ENCODE results near the gene ADGRD1. TPM values are rescaled to one million over a fixed set of nuclear protein-coding genes. Genes with fewer than 3 reads are reported as not detected.

The ADGRD1 gene
- total RNA-seq, 1 donor from 2014 or later = 0.08 TPM

- DNase-seq (ENCODE audit: low read depth) = no peak
- TF ChIP-seq CTCF (IDR thresholded peaks at IDR 0.05; ENCODE audit: insufficient read depth, low read length, poor library complexity, severe bottlenecking) = no peak
- H3K4me3 ChIP-seq (ENCODE audit: low read depth, low read length) = no peak overlapping the region
- H3K27me3 ChIP-seq (ENCODE audit: control insufficient read depth, insufficient read depth, low read length) = peaks cover 2% of the 10 kb centered on the region
- H3K36me3 ChIP-seq (ENCODE audit: control insufficient read depth, insufficient read depth, low read length) = no peaks in the 10 kb centered on the region
Measured at GRCh38 chr12:130978785-130979184, 25.1 kb downstream of the ADGRD1 start.

GRCh38 chr12:130981074-130981742 lies 27.5 kb downstream of the ADGRD1 start:
- TF ChIP-seq CTCF (IDR thresholded peaks at IDR 0.05; ENCODE audit: insufficient read depth, low read length, poor library complexity, severe bottlenecking) = no peak
- peaks cover 2% of the 10 kb centered on the region for H3K27me3 ChIP-seq (ENCODE audit: control insufficient read depth, insufficient read depth, low read length)
- H3K36me3 ChIP-seq (ENCODE audit: control insufficient read depth, insufficient read depth, low read length) = no peaks in the 10 kb centered on the region
- no peak for DNase-seq (ENCODE audit: low read depth)
- no peak overlapping the region for H3K4me3 ChIP-seq (ENCODE audit: low read depth, low read length)

GRCh38 chr12:130981911-130982310 lies 28.2 kb downstream of the ADGRD1 start:
- Histone ChIP-seq H3K36me3 (ENCODE audit: control insufficient read depth, insufficient read depth, low read length) (no peaks in the 10 kb centered on the region), H3K27me3 (ENCODE audit: control insufficient read depth, insufficient read depth, low read length) (peaks cover 2% of the 10 kb centered on the region), H3K4me3 (ENCODE audit: low read depth, low read length) (no peak overlapping the region)
- DNase-seq (ENCODE audit: low read depth) = no peak
- TF ChIP-seq CTCF (IDR thresholded peaks at IDR 0.05; ENCODE audit: insufficient read depth, low read length, poor library complexity, severe bottlenecking) = no peak

GRCh38 chr12:130982565-130983225 lies 29.0 kb downstream of the ADGRD1 start:
- TF ChIP-seq CTCF (IDR thresholded peaks at IDR 0.05; ENCODE audit: insufficient read depth, low read length, poor library complexity, severe bottlenecking) = no peak
- Histone ChIP-seq H3K27me3 (ENCODE audit: control insufficient read depth, insufficient read depth, low read length) (peaks cover 2% of the 10 kb centered on the region), H3K4me3 (ENCODE audit: low read depth, low read length) (no peak overlapping the region), H3K36me3 (ENCODE audit: control insufficient read depth, insufficient read depth, low read length) (no peaks in the 10 kb centered on the region)
- DNase-seq (ENCODE audit: low read depth) = no peak

GRCh38 chr12:130983328-130984017 lies 29.8 kb downstream of the ADGRD1 start:
- TF ChIP-seq CTCF (IDR thresholded peaks at IDR 0.05; ENCODE audit: insufficient read depth, low read length, poor library complexity, severe bottlenecking) = no peak

More at GRCh38 chr12:130983328-130984017, 29.8 kb downstream of the ADGRD1 start:
- Histone ChIP-seq H3K27me3 (ENCODE audit: control insufficient read depth, insufficient read depth, low read length) (peaks cover 2% of the 10 kb centered on the region), H3K4me3 (ENCODE audit: low read depth, low read length) (no peak overlapping the region), H3K36me3 (ENCODE audit: control insufficient read depth, insufficient read depth, low read length) (no peaks in the 10 kb centered on the region)
- no peak for DNase-seq (ENCODE audit: low read depth)

All from kidney epithelial cell (primary cell).